AML-193 (cell line): ENCODE measurements around the gene FRG1.
"Not testable (repeated sequence)": the region's sequence is repeated elsewhere in the genome, so short reads cannot be mapped to it uniquely, and the experiment has no call there.

Source experiments
- DNase-seq, 2 experiments: peaks; one replicate each; lab custom pipeline; 2025; lab: John Stamatoyannopoulos, UW

Gene FRG1

GRCh38 chr4:189940178-189941004 is at the start of gene FRG1:
TSS of gene FRG1 (plus strand) at chr4:189940872. CDS start at chr4:189941010, 138 bp downstream.
- no peak for DNase-seq

GRCh38 chr4:189897667-189898066 is 43.0 kb upstream of the FRG1 start:
- DNase-seq, result no peak

- DNase-seq, result not testable (repeated sequence)
Measured at GRCh38 chr4:189899481-189900015, 41.1 kb upstream of the FRG1 start.

- not testable (repeated sequence) for DNase-seq
Measured at GRCh38 chr4:189904420-189905027, 36.1 kb upstream of the FRG1 start.

- DNase-seq, result no peak
Measured at GRCh38 chr4:189912170-189912569, 28.5 kb upstream of the FRG1 start.

- DNase-seq, result no peak
Measured at GRCh38 chr4:189917161-189917891, 23.3 kb upstream of the FRG1 start.

GRCh38 chr4:189921058-189921457 is 19.6 kb upstream of the FRG1 start:
- no peak for DNase-seq

GRCh38 chr4:189926742-189927141 is 13.9 kb upstream of the FRG1 start:
- not testable (repeated sequence) for DNase-seq

- no peak for DNase-seq
Measured at GRCh38 chr4:189941005-189941450, 356 bp downstream of the FRG1 start.

- not testable (repeated sequence) for DNase-seq
Measured at GRCh38 chr4:189942412-189942811, 1.7 kb downstream of the FRG1 start.

GRCh38 chr4:189944077-189944476 is 3.4 kb downstream of the FRG1 start:
- DNase-seq, result not testable (repeated sequence)

GRCh38 chr4:189946906-189947305 is 6.2 kb downstream of the FRG1 start:
- not testable (repeated sequence) for DNase-seq

- DNase-seq, result not testable (repeated sequence)
Measured at GRCh38 chr4:189948486-189948885, 7.8 kb downstream of the FRG1 start.

GRCh38 chr4:189969291-189969690 is 28.6 kb downstream of the FRG1 start:
- not testable (repeated sequence) for DNase-seq

- no peak for DNase-seq
Measured at GRCh38 chr4:189973646-189974045, 33.0 kb downstream of the FRG1 start.

GRCh38 chr4:189974056-189974455 is 33.4 kb downstream of the FRG1 start:
- DNase-seq, result no peak

- no peak for DNase-seq
Measured at GRCh38 chr4:189979196-189980047, 38.8 kb downstream of the FRG1 start.

- not testable (repeated sequence) for DNase-seq
Measured at GRCh38 chr4:189980292-189980691, 39.6 kb downstream of the FRG1 start.

- no peak for DNase-seq
Measured at GRCh38 chr4:189981970-189982369, 41.3 kb downstream of the FRG1 start.

GRCh38 chr4:189983916-189984526 is 43.3 kb downstream of the FRG1 start:
- not testable (repeated sequence) for DNase-seq

- DNase-seq, result not testable (repeated sequence)
Measured at GRCh38 chr4:189984661-189985060, 44.0 kb downstream of the FRG1 start.
